GM19397 (cell line): Measurements from ENCODE around the gene LHPP.
"Not testable (repeated sequence)": the region's sequence is repeated elsewhere in the genome, so short reads cannot be mapped to it uniquely, and the experiment has no call there.

ENCODE experiments used
- ATAC-seq: cut with Tn5 transposase; IDR thresholded peaks from one replicate; pipeline ENCODE4 v1.9.1; 2021; ENCODE audit warnings: mild to moderate bottlenecking, moderate library complexity; ENCODE audit not compliant: unreplicated experiment

The LHPP gene

GRCh38 chr10:124535731-124536495 lies 74.3 kb downstream of the LHPP start:
- ATAC-seq, result no peak

- no peak for ATAC-seq
Measured at GRCh38 chr10:124536496-124537050, 75.0 kb downstream of the LHPP start.

- ATAC-seq, result no peak
Measured at GRCh38 chr10:124537166-124537725, 75.6 kb downstream of the LHPP start.

- no peak for ATAC-seq
Measured at GRCh38 chr10:124537891-124538290, 76.3 kb downstream of the LHPP start.

GRCh38 chr10:124538706-124539105 lies 77.1 kb downstream of the LHPP start:
- no peak for ATAC-seq

- no peak for ATAC-seq
Measured at GRCh38 chr10:124539935-124540641, 78.5 kb downstream of the LHPP start.

GRCh38 chr10:124541076-124541903 lies 79.7 kb downstream of the LHPP start:
- ATAC-seq, result no peak

- no peak for ATAC-seq
Measured at GRCh38 chr10:124542336-124542735, 80.7 kb downstream of the LHPP start.

- no peak for ATAC-seq
Measured at GRCh38 chr10:124543146-124543545, 81.5 kb downstream of the LHPP start.

- no peak for ATAC-seq
Measured at GRCh38 chr10:124543971-124544370, 82.3 kb downstream of the LHPP start.

GRCh38 chr10:124544711-124545110 lies 83.1 kb downstream of the LHPP start:
- ATAC-seq, result no peak

- no peak for ATAC-seq
Measured at GRCh38 chr10:124545351-124546054, 83.9 kb downstream of the LHPP start.

GRCh38 chr10:124546055-124546369 lies 84.4 kb downstream of the LHPP start:
- ATAC-seq, result no peak

- no peak for ATAC-seq
Measured at GRCh38 chr10:124546957-124547646, 85.5 kb downstream of the LHPP start.

GRCh38 chr10:124547647-124548168 lies 86.1 kb downstream of the LHPP start:
- ATAC-seq, result no peak

- not testable (repeated sequence) for ATAC-seq
Measured at GRCh38 chr10:124549171-124549570, 87.5 kb downstream of the LHPP start.

GRCh38 chr10:124550293-124551034 lies 88.8 kb downstream of the LHPP start:
- no peak for ATAC-seq

GRCh38 chr10:124551097-124551496 lies 89.5 kb downstream of the LHPP start:
- no peak for ATAC-seq

- no peak for ATAC-seq
Measured at GRCh38 chr10:124551755-124552154, 90.1 kb downstream of the LHPP start.
